ENCODE measurements around the gene INKA2. TPM values are rescaled to one million over a fixed set of nuclear protein-coding genes. Genes with fewer than 3 reads are reported as not detected.
A peak's percentile ranks its signal among the peaks of the same experiment; 100 is the strongest.

Gene INKA2
- total and polyA plus RNA-seq, 2 of the 4 experiments (the other 2 are of a cell fraction): 2.2 to 2.6 TPM

GRCh38 chr1:111777301-111777700 lies 38.1 kb upstream of the INKA2 start:
- DNase-seq: no peak
- no TSS peak for BruUV-seq (replicated peaks)

More at GRCh38 chr1:111777301-111777700, 38.1 kb upstream of the INKA2 start:
- ATAC-seq (ENCODE audit: low read depth): no peak
- Histone ChIP-seq H2BK15ac (ENCODE audit: low read depth, low read length) (peak overlapping the region; percentile 75; the same call in 2 of the 3 replicates), H2BK5ac (ENCODE audit: low read depth, low read length, poor library complexity, severe bottlenecking) (no peak overlapping the region), H3K27ac (ENCODE audit: insufficient read depth, low read length) (no peak overlapping the region), H2BK20ac (ENCODE audit: low read depth, low read length) (peak overlapping the region; percentile 96), H4K8ac (ENCODE audit: low read depth in 2 of 2, low read length in 2 of 2) (peak overlapping the region in 1 of 2 experiments; percentile 39; a peak in 1 of 4 replicates), H3K14ac (replicated peaks; ENCODE audit: low read depth, low read length) (peak overlapping the region; percentile 35; the same call in 1 of the 2 replicates), H3K4me2 (ENCODE audit: low read depth, low read length) (no peak overlapping the region), H4K20me1 (ENCODE audit: insufficient read depth, low read length) (no peaks in the 10 kb centered on the region), H3K9ac (ENCODE audit: low read depth, low read length) (no peak overlapping the region), H2AFZ (replicated peaks; ENCODE audit: low read length, poor library complexity) (peak overlapping the region; percentile 18), H3K18ac (ENCODE audit: low read depth, low read length) (no peak overlapping the region), H3K27me3 (ENCODE audit: control insufficient read depth, insufficient read depth, low read length) (peaks cover 5% of the 10 kb centered on the region), H3K9me1 (ENCODE audit: insufficient read depth, low read length) (peaks cover 7% of the 10 kb centered on the region), H3K9me3 (ENCODE audit: control insufficient read depth, insufficient read depth, low read length) (no peaks in the 10 kb centered on the region), H4K91ac (ENCODE audit: insufficient read depth, low read depth, low read length) (peak overlapping the region; percentile 91), H2AK5ac (ENCODE audit: low read depth, low read length) (peak overlapping the region; percentile 84), H4K5ac (ENCODE audit: low read depth, low read length) (no peak overlapping the region), H3K79me1 (ENCODE audit: low read depth in 1 of 2, low read length in 2 of 2) (no peaks in the 10 kb centered on the region; a peak in 1 of 4 replicates), H3K4ac (ENCODE audit: low read depth, low read length) (peak overlapping the region; percentile 84), H3K56ac (ENCODE audit: extremely low read depth, insufficient read depth, low read length) (no peak overlapping the region), H3K23ac (ENCODE audit: low read depth, low read length) (peak overlapping the region; percentile 71; the same call in 1 of the 2 replicates), H3K4me3 (ENCODE audit: insufficient read depth, low read depth, low read length) (no peak overlapping the region), H3K4me1 (ENCODE audit: control insufficient read depth, insufficient read depth, low read length) (peaks cover 23% of the 10 kb centered on the region), H3K36me3 (ENCODE audit: control insufficient read depth, insufficient read depth, low read length) (no peaks in the 10 kb centered on the region), H2AK9ac (replicated peaks; ENCODE audit: low read depth, low read length, poor library complexity) (peak overlapping the region; percentile 15), H2BK120ac (ENCODE audit: low read depth, low read length) (peak overlapping the region; percentile 73)
- CTCF ChIA-PET: interaction anchor here (1.0 kb wide), 1 partner anchor 10 kb away, joined by 3 read pairs; no protein-coding TSS in a partner anchor
- TF ChIP-seq, protein P1, sequence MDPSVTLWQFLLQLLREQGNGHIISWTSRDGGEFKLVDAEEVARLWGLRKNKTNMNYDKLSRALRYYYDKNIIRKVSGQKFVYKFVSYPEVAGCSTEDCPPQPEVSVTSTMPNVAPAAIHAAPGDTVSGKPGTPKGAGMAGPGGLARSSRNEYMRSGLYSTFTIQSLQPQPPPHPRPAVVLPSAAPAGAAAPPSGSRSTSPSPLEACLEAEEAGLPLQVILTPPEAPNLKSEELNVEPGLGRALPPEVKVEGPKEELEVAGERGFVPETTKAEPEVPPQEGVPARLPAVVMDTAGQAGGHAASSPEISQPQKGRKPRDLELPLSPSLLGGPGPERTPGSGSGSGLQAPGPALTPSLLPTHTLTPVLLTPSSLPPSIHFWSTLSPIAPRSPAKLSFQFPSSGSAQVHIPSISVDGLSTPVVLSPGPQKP (IDR thresholded peaks at IDR 0.05; ENCODE audit: borderline replicate concordance, low read depth, low read length): no peak
- TF ChIP-seq CEBPB (IDR thresholded peaks at IDR 0.05; ENCODE audit: low read depth, low read length) (no peak), RAD21 (IDR thresholded peaks at IDR 0.05; ENCODE audit: low read length) (no peak), BHLHE40 (IDR thresholded peaks at IDR 0.05; ENCODE audit: low read depth, low read length) (no peak), RFX5 (IDR thresholded peaks at IDR 0.05; ENCODE audit: low read depth, low read length) (no peak), SMC3 (IDR thresholded peaks at IDR 0.05; ENCODE audit: low read depth, low read length) (no peak), USF2 (IDR thresholded peaks at IDR 0.05; ENCODE audit: low read depth, low read length) (no peak), CTCF (conservative IDR thresholded peaks at IDR 0.05; ENCODE audit: low read depth, low read length) (no peak), MAZ (IDR thresholded peaks at IDR 0.05; ENCODE audit: borderline replicate concordance, low read depth, low read length) (no peak), RCOR1 (IDR thresholded peaks at IDR 0.05; ENCODE audit: insufficient replicate concordance, low read length) (no peak), MAFK (IDR thresholded peaks at IDR 0.05; ENCODE audit: low read depth, low read length) (no peak), POLR2A (IDR thresholded peaks at IDR 0.05; ENCODE audit: low read depth, low read length) (no peak), CHD1 (IDR thresholded peaks at IDR 0.05; ENCODE audit: low read depth, low read length) (no peak), FOS (IDR thresholded peaks at IDR 0.05; ENCODE audit: low read depth, low read length) (no peak), MXI1 (IDR thresholded peaks at IDR 0.05; ENCODE audit: borderline replicate concordance, low read depth, low read length) (no peak), NFE2L2 (IDR thresholded peaks at IDR 0.05; ENCODE audit: low read depth, low read length) (no peak)
- intact Hi-C loops (cut with micrococcal nuclease) (loop anchor here (5.0 kb wide), 4 partner anchors 100 to 585 kb away; no protein-coding TSS in a partner anchor), dilution Hi-C loops (cut with HindIII; ENCODE audit: low sequenced_read_pairs, unreplicated experiment) (no loop called here), in situ Hi-C loops (cut with MboI; ENCODE audit: low sequenced_read_pairs) (no loop called here)
- POLR2A ChIA-PET (ENCODE audit: unreplicated experiment): no interaction called here
- no CpG with 5 or more reads among the region's 1 CpG for WGBS, 2 experiments (ENCODE audit: extremely low coverage in 2 of 2, insufficient read length in 1 of 2)
